Heart left ventricle (tissue), 13 donors: ENCODE measurements around the gene CADPS2.

Experiments used
- POLR2A ChIP-seq, 2 donors: fragments of 450-650 bp; IDR thresholded peaks; one replicate each; pipeline ENCODE4 v1.6.1; 2017; ENCODE audit warnings: antibody characterized with exemption in 2 of 2, mild to moderate bottlenecking in 2 of 2, moderate library complexity in 2 of 2
- TF ChIP-seq, protein P1 (sequence below), 12 donors: fragments of 200-600 bp; sonication (generic) in 4 of 12; IDR thresholded peaks; one replicate each; pipeline versions ENCODE4 v1.5.0 to v1.8.0; 2018 to 2022; ENCODE audit warnings: antibody characterized with exemption in 12 of 12, mild to moderate bottlenecking in 5 of 12
- donor health status: ischemic (EF 13 %, LVEDD 7.1; RV severe dilation, severe dysfunction).
- donor health status: DM: no; HTN: yes; CAD: no.
- donor health status: DM: no; HTN: no; CAD: no.
- donor health status: ischemic (EF 25% LVEDD 6.9; RV normal size, moderate dysfunction).
- donor health status: ischemic (EF 25% LVEDD 5.7; RV mildly dilated, moderate dysfunction).
- donor health status: ischemic (EF 35%, LVEDD 5.7; RV mildly dilated, moderate dysfunction).
- donor health status: nonischemic (EF 11% LVEDD 7.7; RV severe dilation, severe dysfunction).
- donor health status: DM: yes; HTN: yes; CAD: no.
- donor health status: PGD.
- donor health status: ischemic (EF 29% LVEDD 5.4; RV normal size, mild dysfunction).
- donor health status: nonischemic (EF 23%, LVEDD 6.1; RV moderate dilation, normal function).

GRCh38 chr7:122893486-122893885 lies 7.2 kb upstream of the CADPS2 start:
- TF ChIP-seq, protein P1, sequence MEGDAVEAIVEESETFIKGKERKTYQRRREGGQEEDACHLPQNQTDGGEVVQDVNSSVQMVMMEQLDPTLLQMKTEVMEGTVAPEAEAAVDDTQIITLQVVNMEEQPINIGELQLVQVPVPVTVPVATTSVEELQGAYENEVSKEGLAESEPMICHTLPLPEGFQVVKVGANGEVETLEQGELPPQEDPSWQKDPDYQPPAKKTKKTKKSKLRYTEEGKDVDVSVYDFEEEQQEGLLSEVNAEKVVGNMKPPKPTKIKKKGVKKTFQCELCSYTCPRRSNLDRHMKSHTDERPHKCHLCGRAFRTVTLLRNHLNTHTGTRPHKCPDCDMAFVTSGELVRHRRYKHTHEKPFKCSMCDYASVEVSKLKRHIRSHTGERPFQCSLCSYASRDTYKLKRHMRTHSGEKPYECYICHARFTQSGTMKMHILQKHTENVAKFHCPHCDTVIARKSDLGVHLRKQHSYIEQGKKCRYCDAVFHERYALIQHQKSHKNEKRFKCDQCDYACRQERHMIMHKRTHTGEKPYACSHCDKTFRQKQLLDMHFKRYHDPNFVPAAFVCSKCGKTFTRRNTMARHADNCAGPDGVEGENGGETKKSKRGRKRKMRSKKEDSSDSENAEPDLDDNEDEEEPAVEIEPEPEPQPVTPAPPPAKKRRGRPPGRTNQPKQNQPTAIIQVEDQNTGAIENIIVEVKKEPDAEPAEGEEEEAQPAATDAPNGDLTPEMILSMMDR (IDR thresholded peaks at IDR 0.05) = no peak
- no peak for TF ChIP-seq POLR2A (IDR thresholded peaks at IDR 0.05)
